ENCODE results near the gene AGPS.

- TF ChIP-seq CTCF (conservative IDR thresholded peaks at IDR 0.05; ENCODE audit: low read depth, low read length) (no peak), EZH2 (IDR thresholded peaks at IDR 0.05; ENCODE audit: borderline replicate concordance, low read depth, low read length, poor library complexity, severe bottlenecking) (no peak)
These were observed 149.8 kb downstream of the AGPS start for GRCh38 chr2:177542396-177542795.
